DND-41 (cell line): ENCODE measurements around the gene FIG4.
"Not testable (repeated sequence)": the region's sequence is repeated elsewhere in the genome, so short reads cannot be mapped to it uniquely, and the experiment has no call there.

Experiments
- ATAC-seq: fragments of 200-7000 bp; cut with Tn5 transposase; 3 replicates; pipeline ENCODE4 v1.9.1; 2021; ENCODE audit warnings: low read depth; ENCODE audit not compliant: insufficient read depth
- DNase-seq: peaks from one replicate; pipeline ENCODE4 v3.0.0-alpha.2; 2020
- H2AFZ ChIP-seq: 2 replicates; pipeline ENCODE4 v1.6.0; 2012; ENCODE audit warnings: low read depth, low read length
- H3K27ac ChIP-seq: 2 replicates; pipeline ENCODE4 v1.5.1; 2012; ENCODE audit warnings: low read length, inconsistent platforms
- H3K27me3 ChIP-seq: fragments of 200-600 bp; sonication (generic); 2 replicates; pipeline ENCODE4 v1.6.0; 2012; ENCODE audit warnings: low read length, mild to moderate bottlenecking, inconsistent platforms; ENCODE audit not compliant: insufficient read depth, poor library complexity
- H3K36me3 ChIP-seq: 2 replicates; pipeline ENCODE4 v1.5.1; 2012; ENCODE audit warnings: low read length, inconsistent platforms; ENCODE audit not compliant: insufficient read depth
- H3K4me1 ChIP-seq: 2 replicates; pipeline ENCODE4 v1.5.1; 2012; ENCODE audit warnings: mild to moderate bottlenecking, low read length; ENCODE audit not compliant: insufficient read depth
- H3K4me2 ChIP-seq: 2 replicates; pipeline ENCODE4 v1.6.0; 2012; ENCODE audit warnings: mild to moderate bottlenecking, moderate library complexity, low read length, inconsistent platforms; ENCODE audit not compliant: insufficient read depth
- H3K4me3 ChIP-seq, 2 experiments: fragments of 200-600 bp in 1 of 2; shearing (Covaris generic) in 1 of 2; 2 replicates each; pipeline ENCODE4 v1.5.1; 2012 to 2016; ENCODE audit warnings: inconsistent platforms in 2 of 2, low read length in 2 of 2, mild to moderate bottlenecking in 2 of 2, low read depth in 1 of 2, moderate library complexity in 1 of 2
- H3K79me2 ChIP-seq: 2 replicates; pipeline ENCODE4 v1.6.0; 2012; ENCODE audit warnings: low read length, inconsistent platforms; ENCODE audit not compliant: insufficient read depth
- H3K9ac ChIP-seq: 2 replicates; pipeline ENCODE4 v1.6.0; 2012; ENCODE audit warnings: low read depth, mild to moderate bottlenecking, inconsistent platforms, low read length, moderate library complexity
- H3K9me3 ChIP-seq: 2 replicates; pipeline ENCODE4 v1.5.1; 2012; ENCODE audit warnings: low read length, moderate library complexity, mild to moderate bottlenecking, inconsistent platforms; ENCODE audit not compliant: insufficient read depth, severe bottlenecking
- H4K20me1 ChIP-seq: 2 replicates; pipeline ENCODE4 v1.6.0; 2012; ENCODE audit warnings: low read length; ENCODE audit not compliant: insufficient read depth
- CTCF ChIP-seq: IDR thresholded peaks from 2 replicates; pipeline ENCODE4 v1.5.1; 2012; ENCODE audit warnings: borderline replicate concordance, low read length, moderate library complexity, mild to moderate bottlenecking; ENCODE audit not compliant: poor library complexity, severe bottlenecking; ENCODE audit errors: extremely low read depth
- EZH2 ChIP-seq: IDR thresholded peaks from 3 replicates; pipeline ENCODE4 v1.6.1; 2012; ENCODE audit warnings: borderline replicate concordance, low read depth, mild to moderate bottlenecking, moderate library complexity, low read length, inconsistent platforms; ENCODE audit not compliant: severe bottlenecking

FIG4 gene

GRCh38 chr6:109706513-109706912 is 15.4 kb downstream of the FIG4 start:
- no peaks in the 10 kb centered on the region for H3K9me3 ChIP-seq
- no peak for TF ChIP-seq CTCF
- no peak for TF ChIP-seq EZH2
- no peaks in the 10 kb centered on the region for H3K4me1 ChIP-seq
- H3K4me3 ChIP-seq = no peak overlapping the region
- DNase-seq (no peak), ATAC-seq (no peak)
- no peak overlapping the region for H3K4me2 ChIP-seq
- H4K20me1 ChIP-seq = 0 out of 2 replicates have a peak, but pooled peaks cover 3% of the 10 kb centered on the region
- H2AFZ ChIP-seq = no peak overlapping the region
- H3K9ac ChIP-seq = no peak overlapping the region
- no peaks in the 10 kb centered on the region for H3K36me3 ChIP-seq
- H3K27ac ChIP-seq = no peak overlapping the region
- H3K79me2 ChIP-seq = no peaks in the 10 kb centered on the region
- no peaks in the 10 kb centered on the region for H3K27me3 ChIP-seq

- H3K9ac ChIP-seq, ATAC-seq, H4K20me1 ChIP-seq, H3K27ac ChIP-seq, H2AFZ ChIP-seq, H3K27me3 ChIP-seq, H3K4me1 ChIP-seq, H3K4me3 ChIP-seq, H3K79me2 ChIP-seq, H3K9me3 ChIP-seq, H3K36me3 ChIP-seq, DNase-seq, H3K4me2 ChIP-seq: not testable (repeated sequence)
Observed at GRCh38 chr6:109708099-109708498, 17.0 kb downstream of the FIG4 start.

- Histone ChIP-seq H3K9me3 (no peaks in the 10 kb centered on the region), H3K79me2 (no peaks in the 10 kb centered on the region), H3K36me3 (no peaks in the 10 kb centered on the region), H3K27me3 (no peaks in the 10 kb centered on the region), H3K4me3 (no peak overlapping the region), H4K20me1 (peaks cover 14% of the 10 kb centered on the region; the same call in 1 of the 2 replicates), H3K4me2 (no peak overlapping the region), H3K9ac (no peak overlapping the region), H2AFZ (no peak overlapping the region), H3K4me1 (no peaks in the 10 kb centered on the region), H3K27ac (no peak overlapping the region)
- no peak for TF ChIP-seq EZH2
- TF ChIP-seq CTCF = no peak
- DNase-seq (no peak), ATAC-seq (no peak)
Observed at GRCh38 chr6:109713097-109713496, 22.0 kb downstream of the FIG4 start.

- Histone ChIP-seq H3K4me1 (no peaks in the 10 kb centered on the region), H3K4me2 (no peak overlapping the region), H3K27ac (no peak overlapping the region), H3K27me3 (no peaks in the 10 kb centered on the region), H3K36me3 (no peaks in the 10 kb centered on the region), H3K9me3 (no peaks in the 10 kb centered on the region), H3K4me3 (no peak overlapping the region), H4K20me1 (peaks cover 14% of the 10 kb centered on the region; the same call in 1 of the 2 replicates), H3K9ac (no peak overlapping the region), H2AFZ (no peak overlapping the region), H3K79me2 (no peaks in the 10 kb centered on the region)
- DNase-seq (no peak), ATAC-seq (no peak)
- TF ChIP-seq CTCF (no peak), EZH2 (no peak)
Observed at GRCh38 chr6:109714166-109714565, 23.1 kb downstream of the FIG4 start.
